Stomach (tissue), 4 donors: ENCODE measurements around the gene FMN2.

Experiments
- CTCF ChIP-seq, 7 experiments: fragments of 450-650 bp in 4 of 7; fragments of 200-600 bp in 3 of 7; sonication (generic) in 3 of 7; IDR thresholded peaks; one replicate each; pipeline ENCODE4 v1.5.1; 2016 to 2019; ENCODE audit warnings: antibody characterized with exemption in 7 of 7, control low read depth in 2 of 7, mild to moderate bottlenecking in 1 of 7
- POLR2A ChIP-seq, 4 donors: fragments of 450-650 bp; IDR thresholded peaks; one replicate each; pipeline ENCODE4 v1.6.1; 2016; ENCODE audit warnings: antibody characterized with exemption in 4 of 4, control low read depth in 2 of 4, mild to moderate bottlenecking in 1 of 4, moderate library complexity in 1 of 4

GRCh38 chr1:240468656-240469055 is 377.0 kb downstream of the FMN2 start:
- TF ChIP-seq POLR2A (IDR thresholded peaks at IDR 0.05) (no peak), CTCF (IDR thresholded peaks at IDR 0.05) (no peak)
